ENCODE measurements around the gene ECHS1.

ECHS1 gene

DNA sequence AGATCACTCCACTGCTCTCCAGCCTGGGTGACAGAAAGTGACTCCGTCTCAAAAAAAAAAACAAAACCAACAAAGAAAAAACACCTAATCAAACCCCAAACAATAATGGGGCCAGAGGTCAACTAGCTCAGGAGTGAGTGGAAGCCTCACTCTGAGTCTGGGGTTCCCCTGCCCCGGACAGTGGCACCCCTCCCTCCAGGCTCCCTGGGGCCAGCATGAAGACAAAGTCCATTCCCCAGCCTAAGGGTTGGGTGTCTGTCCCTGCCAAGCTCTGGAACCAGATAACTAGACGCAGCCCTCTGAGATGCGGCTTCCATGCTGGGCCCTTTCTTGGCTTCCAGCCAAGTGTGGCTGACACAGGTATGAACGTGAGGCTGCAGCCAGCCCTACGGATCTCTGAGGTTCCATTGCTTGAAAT lies 13.6 kb downstream of the ECHS1 start:
- no peaks in the 10 kb centered on the region for H3K27me3 ChIP-seq (replicated peaks; ENCODE audit: control insufficient read depth, insufficient read depth, low read length)
- H3K36me3 ChIP-seq (ENCODE audit: control insufficient read depth, insufficient read depth, low read length) = peaks cover 8% of the 10 kb centered on the region
- no peak for DNase-seq (ENCODE audit: extremely low read depth, insufficient read length)
- no peak overlapping the region for H3K4me3 ChIP-seq (replicated peaks; ENCODE audit: low read depth, low read length)
- no peak for TF ChIP-seq CTCF (IDR thresholded peaks at IDR 0.05; ENCODE audit: insufficient read depth, low read length, poor library complexity, severe bottlenecking)

GRCh38 chr10:133358925-133359310 lies 14.2 kb downstream of the ECHS1 start:
- H3K27me3 ChIP-seq (replicated peaks; ENCODE audit: control insufficient read depth, insufficient read depth, low read length) = no peaks in the 10 kb centered on the region
- no peak for DNase-seq (ENCODE audit: extremely low read depth, insufficient read length)
- peaks cover 8% of the 10 kb centered on the region for H3K36me3 ChIP-seq (ENCODE audit: control insufficient read depth, insufficient read depth, low read length)
- H3K4me3 ChIP-seq (replicated peaks; ENCODE audit: low read depth, low read length) = no peak overlapping the region
- TF ChIP-seq CTCF (IDR thresholded peaks at IDR 0.05; ENCODE audit: insufficient read depth, low read length, poor library complexity, severe bottlenecking) = no peak

DNA sequence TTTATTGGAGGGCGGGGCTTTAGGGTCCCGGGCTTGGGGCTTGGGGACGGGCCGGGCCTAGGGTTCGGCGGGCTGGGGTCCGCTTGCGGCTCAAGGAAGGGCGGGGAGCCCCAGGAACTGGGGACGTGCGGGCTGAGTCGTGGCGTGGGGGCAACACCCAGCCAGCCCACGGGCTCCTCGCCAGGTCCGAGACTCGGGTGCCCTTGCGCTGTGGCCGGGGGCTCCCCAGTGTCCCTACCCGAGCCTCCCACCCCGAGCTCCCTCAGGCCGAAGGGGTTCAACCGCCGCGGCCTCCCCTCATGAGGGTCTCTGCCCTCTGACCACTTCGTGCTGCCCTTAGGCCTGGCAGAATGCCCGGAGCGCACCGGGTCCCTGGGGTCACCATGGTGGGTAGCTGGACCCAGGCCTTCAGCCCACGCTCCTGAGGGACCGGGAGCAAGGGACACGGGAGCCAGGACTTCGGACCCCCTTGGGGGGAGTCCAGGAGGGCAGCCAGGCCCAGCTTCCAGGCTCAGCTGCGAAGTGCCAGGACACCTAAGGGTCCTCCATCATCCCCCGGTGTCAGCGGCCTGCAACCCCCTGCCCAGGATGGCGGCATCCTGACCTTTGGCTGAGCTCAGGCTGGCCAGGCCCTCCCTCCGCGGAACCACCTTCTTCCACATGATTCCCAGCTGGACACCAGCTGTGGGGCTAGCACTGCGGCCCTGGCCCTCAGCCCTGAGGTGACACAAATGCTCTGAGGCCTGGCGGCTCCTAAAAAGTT lies 14.8 kb downstream of the ECHS1 start:
- H3K27me3 ChIP-seq (replicated peaks; ENCODE audit: control insufficient read depth, insufficient read depth, low read length) = no peaks in the 10 kb centered on the region
- no peak overlapping the region for H3K4me3 ChIP-seq (replicated peaks; ENCODE audit: low read depth, low read length)
- no peak for TF ChIP-seq CTCF (IDR thresholded peaks at IDR 0.05; ENCODE audit: insufficient read depth, low read length, poor library complexity, severe bottlenecking)
- DNase-seq (ENCODE audit: extremely low read depth, insufficient read length) = no peak
- H3K36me3 ChIP-seq (ENCODE audit: control insufficient read depth, insufficient read depth, low read length) = peaks cover 8% of the 10 kb centered on the region

DNA sequence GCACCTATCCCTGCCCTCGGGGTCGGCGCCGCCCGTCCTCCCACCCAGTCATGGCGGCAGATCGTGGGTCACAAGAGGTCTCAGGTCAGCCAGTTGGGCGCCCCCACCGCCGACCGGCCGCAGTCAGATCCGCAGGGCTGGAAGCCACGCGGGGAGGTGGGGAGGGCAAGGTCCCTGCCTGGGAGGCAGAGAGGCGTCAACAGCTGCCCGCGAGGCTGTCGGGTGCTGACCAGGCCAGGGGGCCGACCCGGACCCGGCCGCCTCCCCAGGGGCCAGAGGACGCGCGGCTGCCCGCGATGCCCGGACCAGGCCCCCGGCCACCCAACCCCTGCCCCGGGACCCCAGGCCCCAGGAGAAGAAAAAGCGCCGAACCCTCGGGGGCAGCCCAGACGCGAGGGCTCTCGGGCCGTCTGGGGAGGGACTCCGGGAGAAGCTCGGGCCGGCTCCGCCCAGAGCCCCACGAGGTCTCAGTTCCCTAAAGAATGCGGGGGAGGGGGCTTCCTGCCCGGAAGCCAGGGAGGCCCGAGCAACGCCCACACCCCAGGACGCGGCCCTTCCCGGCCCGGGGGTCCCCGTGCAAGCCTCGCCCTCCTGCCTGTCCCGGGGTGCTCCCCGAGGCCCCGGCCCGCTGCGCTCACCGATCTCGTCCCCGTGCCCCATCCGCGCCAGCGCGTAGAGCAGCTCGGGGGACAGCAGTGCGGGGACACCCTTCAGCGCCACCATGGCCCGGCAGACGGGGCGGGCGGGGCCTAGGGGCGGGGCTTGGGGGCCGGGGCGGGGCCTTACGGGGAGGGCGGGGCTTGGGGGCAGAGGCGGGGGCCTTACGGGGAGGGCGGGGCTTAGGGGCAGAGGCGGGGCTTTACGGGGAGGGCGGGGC lies 15.6 kb downstream of the ECHS1 start, which contains the start of gene FUOM:
TSS of gene FUOM (minus strand) at position 735 of the 877 bp plus-strand sequence. CDS start at position 723, 12 bp downstream.
- Histone ChIP-seq H3K4me3 (replicated peaks; ENCODE audit: low read depth, low read length) (peak within 1 kb of the TSS; percentile 65), H3K36me3 (ENCODE audit: control insufficient read depth, insufficient read depth, low read length) (peaks cover 3% of the 10 kb centered on the region), H3K27me3 (replicated peaks; ENCODE audit: control insufficient read depth, insufficient read depth, low read length) (no peaks in the 10 kb centered on the region)
- no peak for TF ChIP-seq CTCF (IDR thresholded peaks at IDR 0.05; ENCODE audit: insufficient read depth, low read length, poor library complexity, severe bottlenecking)
- DNase-seq (ENCODE audit: extremely low read depth, insufficient read length) = peak; percentile 86

DNA sequence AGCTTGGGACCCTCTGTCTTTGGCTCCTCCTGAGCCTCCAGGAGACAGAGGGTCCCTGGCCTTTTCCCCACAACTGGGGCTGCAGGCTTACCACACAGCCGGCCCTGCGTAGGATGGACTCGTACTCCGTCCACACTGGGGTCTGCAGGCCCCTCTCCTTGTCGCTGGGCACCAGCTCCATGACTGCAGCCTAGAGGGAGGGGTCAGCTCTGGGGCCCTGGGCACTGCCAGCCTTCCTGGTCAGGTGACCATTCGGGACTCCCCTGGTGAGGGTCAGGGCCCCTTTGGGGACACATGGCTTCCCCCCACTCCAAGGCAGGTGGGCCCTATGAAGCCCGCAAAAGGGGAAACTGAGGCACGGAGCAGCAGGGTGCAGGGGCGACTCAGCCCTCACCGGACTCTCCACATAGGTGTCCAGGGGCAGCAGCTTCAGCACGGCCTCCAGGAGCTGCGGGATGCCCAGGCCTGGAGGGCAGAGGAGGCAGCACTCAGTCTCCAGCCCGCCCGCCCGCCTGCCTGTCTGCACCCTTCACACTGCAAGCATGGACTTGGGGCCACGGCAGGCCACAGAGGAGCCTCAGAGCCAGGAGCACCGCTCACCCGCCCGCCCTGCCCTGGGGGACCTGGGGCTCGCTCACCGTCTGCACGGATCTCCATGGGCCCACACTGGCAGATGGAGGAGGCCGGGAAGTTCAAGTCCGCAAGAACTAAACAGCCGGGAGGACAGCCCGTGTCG lies 16.4 kb downstream of the ECHS1 start:
- Histone ChIP-seq H3K4me3 (replicated peaks; ENCODE audit: low read depth, low read length) (peak overlapping the region; percentile 65), H3K36me3 (ENCODE audit: control insufficient read depth, insufficient read depth, low read length) (no peaks in the 10 kb centered on the region; the same call in 1 of the 2 replicates), H3K27me3 (replicated peaks; ENCODE audit: control insufficient read depth, insufficient read depth, low read length) (no peaks in the 10 kb centered on the region)
- DNase-seq (ENCODE audit: extremely low read depth, insufficient read length) = no peak
- no peak for TF ChIP-seq CTCF (IDR thresholded peaks at IDR 0.05; ENCODE audit: insufficient read depth, low read length, poor library complexity, severe bottlenecking)
